HG03135 (cell line): ENCODE data around the gene SPATA24.
"Not testable (repeated sequence)": the region's sequence is repeated elsewhere in the genome, so short reads cannot be mapped to it uniquely, and the experiment has no call there.

Experiments used
- ATAC-seq: cut with Tn5 transposase; IDR thresholded peaks from one replicate; pipeline ENCODE4 v1.9.1; 2021; ENCODE audit warnings: mild to moderate bottlenecking, moderate library complexity; ENCODE audit not compliant: unreplicated experiment

Gene SPATA24

DNA sequence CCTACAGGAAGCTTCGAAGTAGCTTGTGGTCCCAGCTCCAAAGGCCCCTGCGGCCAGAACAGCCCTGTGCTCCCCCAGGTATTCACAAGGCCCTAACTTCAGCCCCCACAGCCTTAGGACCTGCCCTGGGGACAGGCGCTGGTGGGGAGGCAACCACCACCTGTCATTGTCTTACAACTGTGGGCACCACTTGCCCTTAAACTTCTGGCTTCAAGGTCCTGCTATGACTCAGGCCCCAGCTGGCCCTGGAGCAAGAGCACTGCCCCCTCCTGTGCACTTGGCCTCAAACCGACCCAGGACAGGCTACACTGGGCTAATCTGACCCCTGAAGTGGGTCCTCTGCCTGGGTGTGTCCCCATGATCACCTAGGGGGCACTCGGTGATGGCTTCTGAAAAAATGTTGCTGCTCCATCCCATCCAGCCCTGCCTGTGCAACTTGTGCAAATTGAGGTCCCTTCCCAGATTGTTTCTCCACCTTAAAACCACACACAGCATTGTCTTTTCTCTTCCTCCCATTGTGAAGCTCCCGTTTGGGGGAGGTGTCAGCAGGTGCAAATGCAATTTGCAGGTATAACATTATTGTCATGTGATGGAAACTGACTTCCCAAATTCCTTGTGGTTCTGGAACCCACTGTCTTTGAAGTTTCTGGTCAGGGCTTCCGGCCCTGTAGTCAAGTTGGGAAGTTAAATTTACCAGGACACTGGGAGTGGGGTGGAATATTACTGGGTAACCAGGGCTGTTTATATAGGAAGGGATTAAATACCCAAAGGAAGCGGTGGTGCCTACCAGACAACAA is 7.8 kb downstream of the SPATA24 start:
- ATAC-seq: no peak

DNA sequence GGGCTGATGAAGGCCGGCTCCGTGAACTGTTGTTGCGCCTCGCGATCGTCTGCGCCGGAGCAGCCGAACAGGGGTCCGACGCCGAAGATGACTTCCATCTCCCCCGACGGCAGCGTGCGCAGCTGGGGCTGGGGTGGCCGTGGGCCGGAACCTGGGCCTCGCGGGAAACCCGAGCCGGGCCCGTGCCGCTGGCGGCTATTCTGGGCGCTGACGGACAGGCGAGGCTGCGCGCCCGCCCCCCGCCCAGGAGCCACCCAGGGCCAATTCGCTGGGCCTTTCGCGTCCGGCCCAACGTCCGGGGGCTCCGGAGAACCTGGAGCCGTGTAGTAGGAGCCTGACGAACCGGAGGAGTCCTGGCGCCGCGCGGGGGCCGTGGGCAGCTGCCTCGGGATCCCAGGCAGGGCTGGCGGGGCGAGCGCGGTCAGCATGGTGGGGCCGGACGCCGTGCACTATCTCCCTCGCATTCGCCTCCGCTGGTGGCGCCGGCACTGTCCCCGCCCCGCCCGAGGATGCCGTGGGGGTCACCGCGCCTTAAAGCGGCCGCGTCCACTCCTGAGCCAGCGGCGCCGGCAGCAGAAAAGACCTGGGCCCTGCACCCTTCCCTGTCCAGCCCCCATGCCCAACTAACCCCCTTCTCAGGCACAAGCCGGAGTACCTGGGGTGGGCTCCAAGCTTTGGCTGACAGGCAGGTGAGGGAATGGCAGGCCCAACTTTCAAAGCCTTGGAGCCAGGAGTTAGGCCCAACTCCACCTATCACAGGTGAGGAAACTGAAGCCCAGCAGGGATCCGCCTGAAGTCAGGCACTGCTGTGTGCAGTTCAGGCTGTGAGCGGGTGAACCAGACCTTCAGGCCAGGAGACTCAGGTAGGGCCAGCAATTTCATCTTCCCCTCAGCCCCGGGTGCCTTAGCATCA is 9.0 kb downstream of the SPATA24 start, which contains the start of gene PROB1:
TSS of gene PROB1 (minus strand) at position 451 of the 913 bp plus-strand sequence. CDS start at position 428, 23 bp downstream.
- no peak for ATAC-seq

DNA sequence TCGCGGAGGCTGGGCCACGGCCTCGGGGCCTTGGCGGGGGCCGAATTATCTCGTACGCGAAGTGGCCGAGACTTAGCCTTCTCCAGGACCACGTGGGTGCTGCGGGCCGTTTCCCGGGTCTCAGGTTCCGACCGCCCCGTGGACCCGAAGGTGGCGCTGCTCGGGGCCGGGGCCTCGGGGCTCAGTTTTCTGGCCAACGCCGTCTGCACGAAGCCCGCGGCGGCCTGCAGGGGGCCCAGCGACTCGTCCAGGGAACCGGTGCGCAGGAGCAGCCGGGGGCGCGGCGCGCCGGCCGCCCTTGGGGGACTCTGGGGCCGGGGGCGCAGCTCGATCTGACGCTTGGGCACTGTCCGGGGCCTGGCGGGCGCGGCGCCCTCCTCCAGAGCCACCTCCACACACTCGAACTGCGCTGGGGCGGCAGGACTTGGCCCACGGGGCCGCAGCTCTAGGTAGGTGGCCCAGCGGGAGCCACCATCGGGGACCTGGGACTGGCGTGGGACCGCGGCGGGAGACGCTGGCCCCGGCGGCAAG is 9.7 kb downstream of the SPATA24 start:
- no peak for ATAC-seq

DNA sequence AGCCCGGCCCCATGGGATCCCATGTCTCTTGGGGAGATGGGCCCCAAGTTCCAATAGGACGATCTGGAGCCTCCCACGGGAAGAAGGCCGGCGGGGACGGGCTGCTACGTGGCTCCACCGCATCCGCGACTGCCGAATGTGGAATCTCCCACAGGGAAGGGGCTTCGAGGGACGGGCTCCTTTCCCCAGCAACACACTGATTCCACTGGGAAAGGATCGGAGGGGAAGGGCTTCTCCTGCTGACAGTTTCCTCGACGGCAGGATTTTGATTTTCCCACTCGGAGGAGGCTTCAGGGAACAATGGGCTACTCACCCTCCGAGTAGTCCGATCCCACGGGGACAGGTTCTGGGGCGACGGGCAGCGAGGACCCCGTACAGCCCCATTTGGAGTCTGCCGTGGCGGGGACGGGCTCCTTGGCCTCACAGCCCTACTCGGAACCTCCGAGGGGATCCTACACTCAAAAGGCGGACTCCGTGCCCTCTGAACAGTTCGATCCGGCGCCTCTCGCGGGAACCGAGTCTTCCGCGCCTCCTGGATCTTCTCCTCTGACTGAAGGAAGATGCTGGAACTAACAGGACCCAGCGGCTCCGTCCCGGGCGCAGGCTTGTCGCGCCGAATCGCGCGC is 10.3 kb downstream of the SPATA24 start:
- no peak for ATAC-seq

DNA sequence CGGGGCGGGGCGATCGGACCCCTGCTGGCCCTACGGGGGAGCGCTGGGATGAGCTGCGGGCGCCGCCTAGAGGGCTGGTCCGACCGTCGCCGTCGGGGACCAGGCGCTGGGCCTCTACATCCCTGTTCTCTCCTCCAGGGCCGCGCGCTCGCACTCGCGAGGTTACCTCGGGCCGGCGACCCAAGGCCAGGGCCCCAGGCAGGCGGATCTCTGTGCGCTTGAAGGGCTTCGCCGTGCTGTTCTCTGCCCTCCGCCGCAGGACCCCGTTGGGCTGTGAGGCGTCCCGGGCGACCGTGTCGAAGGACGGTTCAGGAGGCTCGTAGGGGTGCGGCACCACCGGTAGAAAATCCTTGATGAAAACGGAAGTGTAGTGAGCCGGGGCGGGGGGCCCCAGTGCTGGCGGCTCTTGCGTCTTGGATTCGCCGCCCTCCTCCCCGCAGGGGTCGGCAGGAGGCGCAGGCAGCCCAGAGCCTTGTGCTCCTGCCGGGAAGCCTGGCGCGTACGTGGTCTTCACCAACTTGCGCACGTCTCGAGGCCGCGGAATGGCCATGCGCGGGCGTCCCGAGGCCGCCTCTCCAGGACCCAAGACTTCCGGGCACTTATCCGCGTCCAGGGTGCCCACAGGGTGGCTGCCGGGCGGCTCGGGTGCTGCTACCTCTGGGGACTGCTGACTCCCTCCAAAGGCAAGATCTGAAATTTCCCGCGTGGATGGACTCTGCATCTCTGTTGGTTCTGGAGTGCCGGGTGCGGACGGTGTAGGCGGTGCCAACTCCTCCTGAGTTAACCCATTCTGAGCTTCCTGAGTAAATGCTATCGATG is 11.0 kb downstream of the SPATA24 start:
- peak; percentile 46 for ATAC-seq

DNA sequence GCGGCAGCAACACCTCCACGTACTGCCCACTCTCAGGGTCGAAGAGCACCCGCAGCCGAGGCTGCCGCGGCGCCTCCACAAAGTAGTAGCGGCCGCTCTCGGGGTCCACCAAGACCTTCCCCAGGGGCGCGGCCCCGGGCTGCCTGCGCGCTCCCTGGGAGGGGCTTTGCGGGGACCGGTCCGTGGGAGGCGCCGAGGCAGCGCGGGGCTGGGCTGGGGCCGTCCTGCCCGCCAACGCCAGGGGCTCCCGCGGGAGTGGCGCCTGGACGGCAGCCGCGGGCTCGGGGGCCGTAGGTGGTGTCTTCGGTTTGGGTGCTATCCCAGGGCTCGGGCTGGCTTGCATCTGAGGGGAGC is 11.6 kb downstream of the SPATA24 start:
- ATAC-seq: peak; percentile 18

DNA sequence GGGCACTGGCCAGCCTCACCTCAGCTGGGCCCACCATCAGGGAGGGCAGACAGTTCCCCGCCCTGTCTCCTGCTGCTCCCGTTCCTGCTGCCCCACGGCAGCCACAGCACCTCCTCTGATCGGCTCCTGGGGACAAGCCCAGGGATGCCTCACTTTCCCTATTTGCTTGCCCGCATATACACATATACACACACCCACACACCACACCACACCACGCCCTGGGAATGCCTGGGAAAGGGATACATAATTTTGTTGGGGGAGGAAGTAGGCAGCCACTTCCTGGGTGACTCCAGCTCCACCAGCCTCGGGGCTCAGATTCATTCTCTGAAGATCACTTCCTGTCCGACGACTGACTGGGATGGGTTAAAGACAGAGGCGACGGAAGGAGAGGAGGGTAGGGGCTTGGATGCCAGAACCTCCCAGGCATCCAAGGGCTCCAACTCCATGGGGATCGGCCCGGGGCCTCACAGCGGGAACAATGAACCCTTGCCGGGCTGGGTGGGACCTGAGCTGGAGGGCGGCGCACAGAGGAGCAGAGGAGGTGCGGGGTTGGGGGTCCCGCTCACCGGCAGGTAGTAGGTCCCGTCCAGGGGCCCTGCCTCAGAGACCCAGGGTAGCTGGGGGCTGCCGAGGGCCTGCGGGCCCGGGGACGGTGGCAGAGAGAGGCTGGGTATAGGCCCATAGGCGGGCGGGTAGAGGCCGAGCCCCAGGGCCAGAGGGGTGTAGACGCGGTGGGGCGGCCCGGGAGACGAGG is 12.1 kb downstream of the SPATA24 start:
- no peak for ATAC-seq

DNA sequence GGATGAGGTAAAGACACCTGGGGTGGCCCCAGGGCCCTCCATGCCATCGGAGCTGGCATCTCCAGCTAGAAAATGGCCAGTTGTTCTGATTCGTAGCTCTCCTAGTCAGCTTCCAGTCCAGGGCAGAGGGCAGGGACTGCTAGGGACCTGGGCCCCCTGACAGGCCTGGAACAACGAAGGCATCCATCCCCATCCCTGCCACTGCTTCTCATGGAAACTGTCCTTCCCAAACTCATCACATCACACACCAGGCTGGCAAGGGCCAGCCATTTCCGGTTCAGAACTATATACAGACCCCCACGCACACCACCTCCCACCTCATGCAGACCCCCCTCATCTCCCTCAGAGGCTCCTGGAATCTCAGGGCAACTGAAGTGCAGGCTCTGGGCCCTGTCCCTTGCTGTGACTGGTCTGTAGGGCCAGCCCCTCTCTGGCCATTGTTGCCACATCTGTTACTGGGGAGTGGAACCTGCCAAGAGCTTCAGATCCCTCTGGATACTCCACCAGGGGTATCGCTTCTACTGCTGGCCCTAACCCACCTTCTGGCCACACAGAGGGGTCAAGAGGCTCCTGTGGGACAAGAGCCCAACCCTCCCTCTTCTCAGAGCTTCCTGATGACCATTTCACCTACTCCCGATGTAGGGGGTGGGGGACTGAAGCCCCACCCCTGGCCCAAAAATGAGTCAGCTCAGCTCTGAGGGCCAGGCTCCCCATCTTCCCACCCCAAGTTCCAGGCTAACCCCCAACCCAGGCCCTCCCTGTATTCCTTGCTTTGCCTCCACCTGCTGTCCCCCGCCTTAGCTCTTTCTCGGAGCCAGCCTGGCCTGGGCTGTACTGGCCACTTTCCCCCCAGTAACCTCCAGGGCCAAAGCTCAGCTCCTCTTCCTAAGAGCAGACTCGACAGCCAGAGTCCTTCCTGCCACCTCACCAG is 13.0 kb downstream of the SPATA24 start:
- ATAC-seq: no peak

DNA sequence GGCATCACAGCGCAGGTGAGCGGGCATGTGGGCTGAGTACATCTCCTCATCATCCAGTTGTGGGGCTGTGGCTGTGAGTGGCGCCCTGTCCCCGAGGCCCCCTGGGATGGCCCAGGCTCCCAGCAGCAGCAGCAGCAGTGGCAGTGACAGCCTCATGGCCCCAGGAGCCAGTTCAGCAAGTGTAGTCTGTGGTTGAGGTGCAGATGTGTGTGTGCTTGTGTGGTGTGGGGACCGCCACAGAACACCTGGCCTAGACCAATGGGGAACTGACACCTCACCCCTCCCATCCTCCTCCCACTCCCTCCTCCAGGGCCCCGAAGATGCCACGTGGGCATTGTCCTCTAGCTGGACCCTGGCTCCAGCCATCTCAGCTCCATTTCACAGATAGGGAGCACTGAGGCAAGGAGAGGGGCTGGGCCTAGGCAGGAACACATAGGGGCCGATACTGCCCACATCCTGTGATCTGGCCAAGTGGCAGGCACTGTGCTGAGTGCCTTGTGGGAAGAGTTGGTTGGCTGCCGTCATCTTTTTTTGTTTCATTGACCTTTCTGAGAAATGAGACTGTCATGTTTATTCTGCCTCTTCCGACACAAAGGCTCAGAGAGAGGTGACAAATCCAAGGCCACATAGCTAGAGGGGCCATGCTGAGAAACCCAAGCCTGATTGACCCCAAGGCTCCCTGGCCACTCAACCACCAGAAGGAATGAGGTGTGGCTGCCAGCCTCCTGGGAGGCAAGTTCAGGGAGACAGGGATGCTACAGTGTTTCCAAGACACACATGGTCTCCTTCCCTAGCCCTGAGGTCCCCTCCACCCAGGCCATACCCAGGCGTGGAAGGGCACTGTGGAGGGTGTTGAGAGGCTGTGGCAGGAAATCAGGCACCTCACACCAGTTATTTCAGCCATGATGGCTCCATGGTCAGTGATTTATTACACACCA is 13.9 kb downstream of the SPATA24 start, which contains the start of gene MZB1:
TSS of gene MZB1 (minus strand) at position 213 of the 938 bp plus-strand sequence. CDS start at position 156, 57 bp downstream.
- ATAC-seq: peak; percentile 28

DNA sequence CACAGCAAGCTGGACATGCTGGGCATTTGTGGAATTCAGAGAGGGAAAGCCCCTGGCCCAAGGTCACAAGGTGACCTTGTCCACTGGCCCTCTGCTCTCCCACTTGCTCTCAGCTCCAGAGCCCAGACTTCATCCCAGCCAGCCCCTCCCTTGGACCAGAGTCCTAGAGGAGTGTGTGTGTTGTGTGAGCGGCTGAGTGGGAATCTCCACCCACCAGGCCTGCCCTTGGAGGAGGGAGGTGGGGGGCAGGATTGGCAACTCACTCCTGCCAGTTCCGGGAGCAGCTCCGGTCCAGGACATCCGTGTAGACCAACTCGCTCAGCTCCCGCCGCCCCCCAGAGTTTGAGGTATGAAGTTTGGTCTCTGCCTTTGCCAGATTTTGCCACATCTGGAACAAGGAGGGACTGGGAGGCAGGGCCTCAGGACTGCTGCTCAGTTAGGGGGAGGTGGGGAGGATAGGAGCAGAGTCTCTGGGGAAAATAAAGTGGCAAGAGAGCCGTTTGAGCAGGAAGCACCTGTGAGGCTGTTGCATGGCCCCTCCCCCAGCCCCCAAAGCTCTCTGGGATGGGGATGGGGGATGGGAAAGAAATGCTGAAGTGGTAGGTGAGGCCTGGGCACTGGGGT is 15.6 kb downstream of the SPATA24 start:
- ATAC-seq: no peak

DNA sequence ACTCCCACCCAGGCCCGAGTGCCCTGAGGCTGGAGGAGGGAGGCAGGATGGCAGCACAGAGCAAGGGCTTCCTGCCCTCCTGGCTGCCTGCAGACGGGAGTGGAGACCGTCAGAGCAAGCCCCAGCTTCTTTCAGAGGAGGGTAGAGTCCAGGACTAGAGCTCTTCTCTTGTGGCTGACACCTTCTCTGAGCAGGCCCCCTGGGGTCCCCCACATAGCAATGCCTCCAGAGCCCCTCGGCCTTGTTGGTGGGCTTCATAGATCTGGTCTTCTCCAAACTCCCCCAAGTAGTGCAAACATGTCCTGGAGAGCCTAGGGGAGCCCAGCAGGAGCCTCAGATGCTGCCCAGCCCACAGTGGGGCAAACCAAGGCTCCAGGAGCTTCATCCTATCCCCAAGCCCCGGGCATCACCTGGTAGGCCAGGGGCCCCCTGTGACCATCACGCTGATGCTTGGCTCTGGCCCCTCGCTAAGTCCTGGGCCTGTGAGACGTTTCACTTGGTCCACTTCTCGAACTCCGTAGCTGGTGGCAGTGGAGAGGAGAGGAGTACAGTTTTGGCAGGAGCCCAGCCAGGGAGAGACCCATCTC is 16.2 kb downstream of the SPATA24 start:
- ATAC-seq: no peak

DNA sequence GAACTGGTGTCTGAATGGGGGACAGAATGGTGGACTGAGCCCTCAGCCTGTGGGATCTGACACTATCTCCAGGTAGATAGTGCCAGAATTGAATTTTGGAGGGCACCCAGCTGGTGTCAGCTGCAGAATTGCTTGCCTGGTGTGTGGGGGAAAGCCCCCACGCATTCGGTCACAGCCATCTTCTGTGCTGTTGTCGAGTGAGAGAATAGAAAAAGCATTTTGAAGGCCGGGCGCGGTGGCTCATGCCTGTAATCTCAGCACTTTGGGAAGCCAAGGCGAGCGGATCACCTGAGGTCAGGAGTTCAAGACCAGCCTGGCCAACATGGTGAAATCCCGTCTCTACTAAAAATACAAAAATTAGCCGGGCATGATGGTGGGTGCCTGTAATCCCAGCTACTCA is 16.9 kb downstream of the SPATA24 start:
- not testable (repeated sequence) for ATAC-seq

DNA sequence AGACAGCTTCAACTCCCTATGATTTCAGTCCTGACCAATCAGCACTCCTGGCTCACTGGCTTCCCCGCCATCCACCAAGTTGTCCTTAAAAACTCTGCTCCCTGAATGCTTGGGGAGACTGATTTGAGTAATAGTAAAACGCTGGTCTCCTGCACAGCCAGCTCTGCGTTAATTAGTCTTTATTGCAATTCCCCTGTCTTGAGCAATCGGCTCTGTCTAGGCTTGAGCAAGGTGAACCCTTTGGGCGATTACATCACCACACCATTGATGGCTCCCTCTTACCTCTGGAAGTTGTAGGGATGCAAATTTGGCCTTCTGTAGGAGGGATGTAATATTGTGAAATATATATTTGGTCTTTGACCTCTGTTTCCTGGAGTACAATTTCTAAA is 17.8 kb downstream of the SPATA24 start:
- no peak for ATAC-seq

DNA sequence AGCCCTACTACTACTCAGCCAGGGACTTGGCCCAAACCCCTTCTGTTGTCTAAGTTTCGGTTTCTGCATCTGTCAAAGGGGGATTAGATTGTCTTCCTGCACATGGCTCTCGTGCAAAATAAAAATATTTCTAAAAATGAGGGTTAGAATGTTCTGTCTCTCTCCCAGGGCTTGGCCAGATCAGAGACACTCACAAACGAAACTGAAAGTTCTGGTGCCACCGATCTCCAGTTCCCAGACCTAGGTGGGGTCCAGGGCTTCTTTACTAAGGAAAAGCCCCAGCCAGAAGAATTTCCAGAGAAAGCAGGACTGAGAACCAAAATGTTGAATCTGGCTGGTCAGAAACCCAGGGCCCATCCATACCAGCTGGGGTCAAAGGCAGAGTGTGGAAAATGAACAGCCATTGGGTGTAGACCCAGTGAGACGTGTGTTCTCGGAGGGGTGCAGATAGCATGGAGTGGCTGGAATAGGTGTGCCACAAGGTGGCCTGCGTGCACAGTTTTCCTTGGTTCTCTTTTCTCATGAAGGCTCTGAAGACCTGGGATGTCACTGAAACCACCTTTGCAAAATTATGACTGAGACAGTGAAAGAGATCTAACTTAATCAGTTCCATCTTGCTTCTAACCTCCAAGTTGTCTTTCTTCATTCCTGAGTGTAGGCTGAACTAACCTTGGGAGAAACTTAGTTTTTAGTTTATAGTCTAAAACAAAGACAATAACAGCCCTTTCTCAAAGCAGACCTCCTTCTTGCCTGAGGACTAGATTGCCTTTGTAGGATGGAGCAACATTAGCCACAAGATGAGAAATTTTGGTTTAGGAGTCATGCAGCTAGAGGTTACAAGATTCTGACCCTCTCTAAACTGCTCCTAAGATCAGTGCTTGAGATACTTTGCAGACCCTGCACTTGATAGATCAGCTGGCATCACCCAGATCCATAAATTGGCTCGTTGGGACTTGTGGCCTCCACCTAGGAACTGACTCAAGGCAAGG is 18.5 kb downstream of the SPATA24 start:
- ATAC-seq: no peak

DNA sequence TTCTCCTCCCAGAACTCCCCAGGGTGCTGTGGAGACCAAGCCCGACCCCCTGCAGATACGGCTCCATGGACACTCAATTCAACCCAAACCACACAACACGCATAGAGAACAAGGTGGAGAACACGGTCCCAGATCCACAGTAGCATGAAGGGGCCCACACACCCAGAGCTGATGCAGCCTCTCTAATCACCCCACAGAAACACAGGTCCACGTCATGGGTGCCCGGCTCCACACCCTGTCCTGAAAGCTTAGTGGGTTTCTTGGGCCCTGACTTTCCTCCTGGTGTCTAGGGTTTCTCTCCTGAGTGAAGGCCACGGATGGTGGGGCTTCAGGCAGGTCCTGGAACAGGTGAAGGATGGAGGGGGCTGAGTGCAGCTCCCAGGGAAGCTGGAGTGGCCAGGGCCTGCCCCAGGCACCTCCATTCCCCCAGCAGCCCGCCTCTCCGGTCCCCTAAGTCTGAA is 19.3 kb downstream of the SPATA24 start:
- no peak for ATAC-seq
